Measurements from ENCODE around the gene TRH.

TRH gene, protein sequence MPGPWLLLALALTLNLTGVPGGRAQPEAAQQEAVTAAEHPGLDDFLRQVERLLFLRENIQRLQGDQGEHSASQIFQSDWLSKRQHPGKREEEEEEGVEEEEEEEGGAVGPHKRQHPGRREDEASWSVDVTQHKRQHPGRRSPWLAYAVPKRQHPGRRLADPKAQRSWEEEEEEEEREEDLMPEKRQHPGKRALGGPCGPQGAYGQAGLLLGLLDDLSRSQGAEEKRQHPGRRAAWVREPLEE

GRCh38 chr3:129974564-129974832 is at the start of gene TRH:
Gene TRH, plus strand, starts transcription at chr3:129974720. Its CDS starts 1,097 bp downstream, at chr3:129975817.
- DNase-seq (ENCODE audit: low read depth in 2 of 2), result no peak

DNA sequence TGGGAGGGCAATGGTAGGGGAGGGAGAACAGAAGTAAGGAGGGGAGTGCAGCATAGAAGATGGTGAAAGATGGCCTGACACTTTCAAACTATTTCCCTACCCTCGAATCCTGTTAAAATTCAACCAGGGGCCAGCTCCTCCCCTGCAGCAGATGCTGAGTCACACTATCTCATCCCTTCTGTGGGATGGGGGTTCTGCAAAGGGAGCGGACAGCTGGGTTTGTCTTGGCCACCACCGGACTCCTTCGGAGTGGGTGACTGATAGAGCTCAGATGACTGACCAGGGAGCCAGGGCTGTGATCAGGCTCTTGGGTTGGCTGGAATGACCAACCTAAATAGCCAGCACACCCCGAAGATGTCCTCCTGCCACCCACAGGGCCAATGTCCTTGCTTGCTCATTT is 47.4 kb upstream of the TRH start:
- DNase-seq (ENCODE audit: low read depth in 2 of 2), result no peak

DNA sequence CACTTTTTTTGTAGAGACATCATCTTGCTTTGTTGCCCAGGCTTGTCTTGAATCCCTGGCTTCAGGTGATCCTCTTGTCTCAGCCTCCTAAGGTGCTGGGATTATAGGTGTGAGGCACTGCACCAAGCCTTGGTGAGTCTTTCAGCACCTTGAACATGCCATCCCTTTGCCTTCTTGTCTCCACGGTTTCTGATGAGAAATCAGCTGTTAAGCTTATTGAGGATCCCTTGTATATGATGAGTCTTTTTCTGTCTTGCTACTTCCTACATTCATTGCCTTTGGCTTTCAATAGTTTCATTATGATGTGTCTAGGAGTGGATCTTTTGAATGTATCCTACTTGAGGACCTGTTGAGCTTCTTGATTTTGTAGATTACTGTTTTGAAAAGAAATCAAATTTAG is 45.1 kb upstream of the TRH start:
- DNase-seq (ENCODE audit: low read depth in 2 of 2), result no peak

- no peak for DNase-seq (ENCODE audit: low read depth in 2 of 2)
Measured at GRCh38 chr3:129933471-129933870, 41.0 kb upstream of the TRH start.

GRCh38 chr3:129934234-129935123 is 40.0 kb upstream of the TRH start:
- DNase-seq (ENCODE audit: low read depth in 2 of 2), result no peak

DNA sequence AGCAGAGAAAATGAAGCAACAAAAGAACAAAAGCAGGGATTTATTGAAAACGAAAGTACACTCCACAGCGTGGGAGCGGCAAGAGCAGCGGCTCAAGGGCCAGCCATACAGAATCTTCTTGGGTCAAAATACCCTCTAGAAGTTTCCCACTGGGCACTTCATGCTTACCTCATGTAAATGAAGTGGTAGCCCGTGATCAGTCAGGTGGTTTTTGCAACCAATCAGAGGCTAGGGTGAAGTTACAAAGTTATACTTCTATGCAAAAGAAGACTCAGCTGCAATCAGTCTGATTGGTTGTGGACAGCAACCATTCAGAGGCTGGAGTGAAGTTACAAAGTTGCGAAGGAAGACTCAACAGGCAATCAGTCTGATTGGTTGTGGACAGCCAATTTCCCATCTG is 37.8 kb upstream of the TRH start:
- no peak for DNase-seq (ENCODE audit: low read depth in 2 of 2)

DNA sequence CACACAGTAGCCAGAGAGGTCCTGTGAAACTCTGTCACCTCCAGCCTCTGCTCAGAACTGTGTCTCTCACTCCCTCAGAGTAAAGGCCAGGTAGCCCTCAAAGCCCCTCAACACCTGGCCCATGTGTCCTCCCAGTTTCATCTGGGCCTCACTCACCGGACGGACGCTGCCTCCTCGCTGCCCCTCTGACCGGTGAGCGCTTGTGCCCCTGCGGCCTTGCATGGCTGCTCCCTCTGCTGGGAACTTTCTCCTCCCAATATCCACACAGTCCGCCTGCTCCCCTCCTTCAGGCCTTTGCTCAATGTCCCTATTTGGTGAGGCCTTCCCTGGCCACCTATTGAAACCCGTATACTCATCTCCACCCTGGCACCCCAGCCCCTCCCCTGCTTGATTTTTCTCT is 36.8 kb upstream of the TRH start:
- DNase-seq (ENCODE audit: low read depth in 2 of 2), result no peak

DNA sequence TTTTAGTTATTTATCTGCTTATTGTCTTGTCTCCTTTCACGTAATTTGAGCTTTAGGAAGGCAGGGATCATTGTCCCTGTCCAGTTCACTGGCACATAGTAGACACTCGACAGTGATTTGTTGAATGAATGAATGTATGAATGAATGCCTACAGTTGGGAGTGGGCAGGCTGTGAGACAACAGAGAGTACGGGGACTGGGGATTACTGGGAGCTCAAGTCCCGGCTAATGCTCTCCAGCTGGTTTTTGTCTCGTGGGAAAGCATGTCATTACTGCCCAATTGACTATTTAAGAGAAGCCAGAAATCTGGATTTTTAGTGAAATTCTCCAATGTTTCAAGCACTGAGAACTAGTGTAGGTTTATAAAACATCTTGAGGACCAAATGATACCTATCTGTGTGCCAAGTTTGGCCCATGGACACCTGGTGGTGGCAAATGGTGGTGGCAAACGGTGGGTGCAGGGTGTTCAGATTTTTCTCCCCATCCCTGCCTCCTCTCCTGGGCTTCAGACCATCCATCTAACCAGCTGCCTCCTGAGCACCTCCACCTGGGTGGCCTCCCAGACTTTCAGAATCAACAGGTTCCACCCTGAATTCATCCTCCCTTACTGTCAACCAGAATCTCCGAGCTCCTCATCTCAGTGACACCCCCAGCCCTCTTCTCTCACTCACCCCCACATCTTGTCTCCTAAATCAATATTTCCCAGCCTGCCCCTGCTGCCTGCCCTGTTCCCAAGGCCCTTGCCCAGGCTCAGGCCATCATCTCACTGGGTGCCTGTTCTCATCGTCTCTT is 36.2 kb upstream of the TRH start:
- DNase-seq (ENCODE audit: low read depth in 2 of 2), result no peak

GRCh38 chr3:129940086-129940485 is 34.4 kb upstream of the TRH start:
- DNase-seq (ENCODE audit: low read depth in 2 of 2), result no peak

DNA sequence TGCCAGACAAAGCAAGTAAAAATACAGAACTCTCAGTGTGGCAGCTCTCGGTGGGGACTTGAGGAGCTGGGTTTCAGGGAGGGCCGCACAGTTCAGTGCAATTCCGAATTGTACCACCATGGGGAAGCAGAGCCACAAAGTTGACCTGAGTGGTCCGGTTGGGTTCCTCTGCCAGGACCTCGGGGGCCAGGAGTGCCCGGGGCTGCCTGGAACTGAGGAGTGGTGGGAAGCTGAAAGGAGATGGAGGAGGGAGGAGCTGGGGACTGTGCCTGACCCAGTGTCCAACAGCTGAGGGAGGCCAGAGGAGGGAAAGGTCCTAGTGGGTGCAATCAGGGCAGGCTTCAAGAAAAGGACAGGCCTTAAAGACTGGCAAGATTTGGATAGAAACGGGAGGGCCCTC is 32.2 kb upstream of the TRH start:
- peak in 1 of 2 donors; percentile 28 for DNase-seq (ENCODE audit: low read depth in 2 of 2)

DNA sequence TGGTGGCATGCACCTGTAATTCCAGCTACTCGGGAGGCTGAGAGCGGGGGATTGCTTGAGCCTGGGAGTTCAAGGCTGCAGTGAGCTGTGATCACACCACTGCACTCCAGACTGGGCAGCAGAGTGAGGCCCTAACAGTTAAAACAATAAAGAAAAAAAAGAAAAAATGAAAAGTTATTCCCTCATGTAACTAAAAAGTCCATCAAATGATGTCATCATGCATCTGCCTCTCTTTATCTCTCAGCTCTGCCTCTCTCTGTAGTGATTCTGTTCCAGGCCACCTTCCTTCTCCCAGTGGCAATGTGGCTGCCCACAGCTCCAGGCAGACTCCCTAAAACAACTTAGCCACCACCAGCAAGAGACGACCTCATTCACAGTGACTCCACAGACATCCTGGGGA is 31.5 kb upstream of the TRH start:
- DNase-seq (ENCODE audit: low read depth in 2 of 2), result no peak

DNA sequence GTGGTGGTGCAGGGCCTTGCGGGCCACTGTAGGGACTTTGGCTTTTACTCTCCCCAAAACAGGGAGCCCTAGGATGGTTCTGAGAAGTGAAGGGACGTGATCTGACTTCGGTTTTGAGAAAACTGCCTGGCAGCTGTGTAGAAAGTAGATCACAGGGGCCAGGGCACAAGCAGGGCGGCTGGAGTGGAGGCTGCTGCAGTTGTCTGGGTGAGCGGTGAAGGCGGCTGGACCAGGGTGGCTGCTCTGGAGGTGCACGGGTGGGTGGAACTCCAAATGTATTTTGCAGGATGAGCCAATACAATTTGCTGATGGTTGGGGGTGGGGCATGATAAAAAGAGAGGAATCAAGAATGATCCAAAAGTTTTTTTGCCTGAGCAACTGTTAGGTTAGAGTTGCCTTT is 29.8 kb upstream of the TRH start:
- no peak for DNase-seq (ENCODE audit: low read depth in 2 of 2)

DNA sequence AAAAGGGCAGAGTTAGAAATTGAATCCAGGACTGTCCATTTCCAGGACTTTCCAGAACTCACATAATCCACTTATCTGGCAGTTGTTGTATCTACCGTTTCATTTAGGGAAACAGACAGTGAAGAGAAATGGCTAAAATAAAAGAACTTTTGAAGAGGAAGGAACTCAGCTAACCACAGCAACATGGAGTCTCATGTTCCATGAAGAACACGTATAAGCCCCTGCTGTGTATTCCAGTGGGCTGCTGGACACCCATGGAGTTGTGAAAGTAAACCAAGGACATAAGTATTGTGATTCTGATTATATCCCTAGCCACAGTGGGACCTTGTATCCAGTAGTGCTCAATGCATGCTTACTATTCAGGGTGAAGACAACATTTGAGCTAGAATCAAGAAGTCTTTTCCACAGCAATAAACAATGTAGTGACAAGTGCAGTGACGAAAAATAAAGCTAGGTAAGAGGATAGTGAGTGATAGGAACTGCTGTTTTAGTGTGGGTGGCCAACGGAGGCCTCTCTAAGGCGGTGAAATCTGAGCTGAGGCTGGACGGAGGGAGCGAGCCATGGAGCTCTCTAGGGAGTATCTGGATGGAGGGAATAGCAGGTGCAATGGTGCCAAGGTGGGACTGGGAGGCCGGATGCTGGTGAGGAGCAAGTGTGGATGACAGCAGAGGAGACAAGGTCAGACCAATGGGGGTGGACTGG is 26.8 kb upstream of the TRH start:
- DNase-seq (ENCODE audit: low read depth in 2 of 2), result no peak

DNA sequence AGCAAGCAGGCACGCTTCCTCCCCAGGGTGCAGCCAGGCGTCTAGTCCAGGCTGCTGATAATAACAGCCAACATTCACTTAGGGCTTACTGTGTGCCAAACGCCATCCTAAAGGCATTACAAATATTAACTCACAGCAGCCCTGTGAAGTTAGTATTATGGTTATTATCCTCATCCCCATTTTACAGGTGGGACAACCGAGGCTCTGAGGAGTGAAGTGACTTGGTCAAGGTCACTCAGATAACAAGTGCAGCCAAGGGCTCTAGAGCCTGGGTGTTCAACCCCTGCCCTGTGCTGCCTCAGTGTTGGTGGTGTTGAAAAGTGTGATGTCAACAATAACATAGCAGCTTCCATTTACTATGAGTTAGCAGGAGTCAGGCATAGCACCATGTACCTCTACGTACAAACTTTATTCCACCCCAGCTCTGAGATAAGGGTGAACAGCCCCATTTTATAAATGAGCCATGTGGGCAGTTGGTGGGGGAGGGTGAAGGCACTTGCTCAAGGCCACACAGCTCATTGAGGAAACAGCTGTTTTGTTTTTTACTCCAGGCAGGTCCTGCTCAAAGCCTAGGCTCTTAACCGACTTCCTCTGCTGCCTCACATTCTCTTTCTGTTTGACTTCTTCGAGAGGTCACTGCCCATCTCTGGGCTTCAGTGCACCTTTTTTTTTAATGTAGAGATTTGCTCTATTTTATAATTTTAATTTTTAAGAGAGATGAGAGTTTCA is 24.0 kb upstream of the TRH start:
- DNase-seq (ENCODE audit: low read depth in 2 of 2), result no peak

DNA sequence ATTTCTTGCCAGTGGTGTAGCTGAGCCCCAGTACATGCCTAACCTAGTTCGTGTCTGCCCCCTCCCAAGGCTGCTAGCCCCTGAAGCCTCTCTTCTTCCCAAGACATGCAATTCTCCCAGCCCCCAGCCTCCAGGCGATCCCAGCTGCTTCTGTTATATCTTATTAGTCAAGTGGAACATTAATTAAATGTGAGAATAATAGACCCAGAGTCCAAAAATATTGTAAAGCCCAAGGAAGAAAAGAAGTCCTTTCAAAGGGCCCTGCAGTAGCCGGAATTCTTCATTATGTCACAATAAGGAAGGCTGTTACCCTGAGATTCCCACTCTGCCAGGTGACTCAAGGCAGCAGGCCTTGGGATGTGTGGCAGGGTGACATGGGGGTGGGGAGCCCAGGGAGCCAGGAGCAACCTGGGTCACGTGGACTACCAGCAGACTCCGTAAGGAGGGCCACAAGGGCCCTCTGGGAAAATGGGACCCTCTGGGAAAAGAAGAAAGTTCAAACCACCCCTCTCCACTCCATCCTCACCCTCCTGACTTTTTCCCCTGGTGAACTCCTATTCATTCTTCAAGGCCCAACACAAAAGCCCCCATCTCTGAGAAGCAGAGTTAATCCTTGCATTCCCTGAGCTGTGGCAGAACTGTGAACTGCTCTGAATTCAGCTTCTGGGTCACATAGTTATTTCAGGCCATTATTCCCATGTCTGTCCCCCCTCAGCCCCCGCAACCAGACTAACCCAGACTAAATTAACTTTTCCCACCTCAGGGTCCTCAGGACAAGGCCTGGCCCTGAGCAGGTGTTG is 21.8 kb upstream of the TRH start:
- DNase-seq (ENCODE audit: low read depth in 2 of 2), result no peak

DNA sequence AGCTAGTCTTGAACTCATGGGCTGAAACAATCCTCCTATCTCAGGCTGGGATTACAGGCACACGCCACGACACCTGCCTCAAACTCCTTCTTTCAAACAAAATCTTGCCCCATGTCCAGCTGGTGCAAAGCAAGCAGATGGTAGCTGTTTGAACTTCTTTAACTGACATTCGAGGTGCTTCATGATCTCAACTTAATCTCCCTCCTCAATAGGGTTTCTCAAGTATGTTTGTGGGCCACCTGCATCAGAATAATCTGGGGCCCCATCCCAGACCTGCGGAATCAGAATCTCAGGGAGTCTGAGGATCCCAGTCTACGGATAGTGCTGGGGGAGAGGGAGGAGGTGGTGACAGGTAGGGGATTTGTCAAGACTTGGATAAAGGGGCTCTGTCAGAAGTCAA is 20.9 kb upstream of the TRH start:
- DNase-seq (ENCODE audit: low read depth in 2 of 2), result no peak

GRCh38 chr3:129954514-129954913 is 20.0 kb upstream of the TRH start:
- no peak for DNase-seq (ENCODE audit: low read depth in 2 of 2)

- no peak for DNase-seq (ENCODE audit: low read depth in 2 of 2)
Measured at GRCh38 chr3:129956936-129957335, 17.6 kb upstream of the TRH start.

DNA sequence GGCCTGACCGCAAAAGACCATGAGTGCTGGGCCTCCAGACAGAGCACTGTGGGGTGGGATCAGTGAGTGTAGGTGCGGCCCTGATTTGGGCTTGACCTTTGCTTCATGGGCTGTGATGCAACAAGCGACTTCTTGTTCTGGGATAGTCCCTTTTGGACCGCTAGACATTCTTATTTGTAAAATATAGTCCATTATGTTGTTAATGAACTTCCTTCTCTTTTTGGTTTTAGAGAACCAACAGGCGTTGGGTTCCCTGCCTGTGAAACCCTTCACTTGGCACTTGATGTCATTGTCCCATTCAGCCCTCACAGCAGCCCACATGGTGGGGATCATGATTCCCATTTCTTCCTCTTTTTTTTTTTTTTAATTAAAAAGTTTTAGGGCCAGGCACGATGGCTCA is 15.8 kb upstream of the TRH start:
- DNase-seq (ENCODE audit: low read depth in 2 of 2), result no peak

GRCh38 chr3:129961141-129961541 is 13.4 kb upstream of the TRH start:
- no peak for DNase-seq (ENCODE audit: low read depth in 2 of 2)

GRCh38 chr3:129962600-129962999 is 11.9 kb upstream of the TRH start:
- no peak for DNase-seq (ENCODE audit: low read depth in 2 of 2)

All from stimulated activated CD8-positive, alpha-beta memory T cell treated with anti-CD3 and anti-CD28 coated beads, Interleukin-2, amount 100 ng/mL, for 48 hours (primary cell).